CD4-positive, alpha-beta T cell (primary cell): ENCODE data around the gene TMEM151B. TPM values are rescaled to one million over a fixed set of nuclear protein-coding genes. Genes with fewer than 3 reads are reported as not detected.

Experiments
- ATAC-seq: fragments of 200-7000 bp; cut with Tn5 transposase; one replicate; pipeline ENCODE4 v1.10.0; 2022; ENCODE audit warnings: mild to moderate bottlenecking; ENCODE audit not compliant: poor library complexity
- CTCF ChIA-PET: fragments of 350-600 bp; sonication (Branson Sonifier 250); formaldehyde crosslinking; loops from one replicate; lab custom pipeline; 2021; ENCODE audit warnings: antibody characterized with exemption, inconsistent platforms; lab: Charles Lee
- POLR2A ChIA-PET: fragments of 350-600 bp; sonication (Branson Sonifier 250); formaldehyde crosslinking; loops from one replicate; lab custom pipeline; 2021; ENCODE audit warnings: antibody characterized with exemption, inconsistent platforms; lab: Charles Lee
- DNase-seq, 14 experiments: peaks; one replicate each; pipeline ENCODE4 v3.0.0-alpha.2; 2013 to 2020; ENCODE audit warnings: mixed read lengths in 2 of 14
- H3K27ac ChIP-seq, 2 donors: one replicate each; pipeline versions ENCODE4 v1.5.1 to v1.7.0; 2013; ENCODE audit warnings: low read length in 2 of 2, low read depth in 1 of 2, mild to moderate bottlenecking in 1 of 2
- H3K27me3 ChIP-seq, 2 experiments: 1 replicate in 1 of 2; 2 replicates in 1 of 2; pipeline versions ENCODE4 v1.6.1 to v1.7.0; 2013; ENCODE audit warnings: low read length in 2 of 2, control low read depth in 1 of 2, mild to moderate bottlenecking in 1 of 2, moderate library complexity in 1 of 2; ENCODE audit not compliant: insufficient read depth in 2 of 2, control insufficient read depth in 1 of 2
- H3K36me3 ChIP-seq: one replicate; pipeline ENCODE4 v1.6.1; 2013; ENCODE audit warnings: low read length, control low read depth; ENCODE audit not compliant: insufficient read depth
- H3K4me1 ChIP-seq: one replicate; pipeline ENCODE4 v1.6.1; 2013; ENCODE audit warnings: low read length, control low read depth; ENCODE audit not compliant: insufficient read depth
- H3K4me3 ChIP-seq: one replicate; pipeline ENCODE4 v1.5.1; 2013; ENCODE audit warnings: mild to moderate bottlenecking, low read length, moderate library complexity
- H3K9me3 ChIP-seq, 2 experiments: 1 replicate in 1 of 2; 2 replicates in 1 of 2; pipeline versions ENCODE4 v1.6.1 to v1.7.0; 2013; ENCODE audit warnings: low read length in 2 of 2, mild to moderate bottlenecking in 2 of 2, control low read depth in 1 of 2, moderate library complexity in 1 of 2; ENCODE audit not compliant: control insufficient read depth in 1 of 2, insufficient read depth in 1 of 2
- H3K27ac Mint-ChIP-seq: one replicate; pipeline ENCODE4 v1.8.0; 2020; ENCODE audit warnings: mixed read lengths
- H3K27me3 Mint-ChIP-seq: one replicate; pipeline ENCODE4 v1.8.0; 2021; ENCODE audit warnings: mixed read lengths
- H3K36me3 Mint-ChIP-seq: one replicate; pipeline ENCODE4 v1.8.0; 2021; ENCODE audit warnings: low read depth, mixed read lengths
- H3K4me1 Mint-ChIP-seq: one replicate; pipeline ENCODE4 v1.8.0; 2021; ENCODE audit warnings: low read depth, mixed read lengths
- H3K4me3 Mint-ChIP-seq: one replicate; pipeline ENCODE4 v1.8.0; 2020; ENCODE audit warnings: mild to moderate bottlenecking, mixed read lengths
- H3K9me3 Mint-ChIP-seq: one replicate; pipeline ENCODE4 v1.8.0; 2020; ENCODE audit warnings: mixed read lengths
- CTCF ChIP-seq: fragments of 200-600 bp; IDR thresholded peaks from one replicate; pipeline ENCODE4 v1.8.0; 2022; ENCODE audit warnings: antibody characterized with exemption, mild to moderate bottlenecking
- intact Hi-C, 2 experiments: fragments of 100-400 bp; cut with DNase I in 1 of 2; cut with micrococcal nuclease in 1 of 2; formaldehyde crosslinking; loops; one replicate each; pipeline versions ENCODE4 v1.15.1 to v1.9.0; 2023 to 2025; cut with DNase I, micrococcal nuclease
- polyA plus RNA-seq, 2 donors: library from polyadenylated mRNA; unstranded; fragments of 120-200 nt; gene quantifications; one replicate each; pipeline ENCODE4 v1.2.1, GENCODE V29; 2013
- total RNA-seq, 174 experiments: library from RNA in 2 of 174; stranded (reverse) in 2 of 174; gene quantifications; one replicate each; pipeline ENCODE4 v1.2.3 and lab custom pipeline; 2021 to 2026

TMEM151B gene
- total RNA-seq (not detected), total RNA-seq (lab: John Stamatoyannopoulos, UW) (0 to 0.28 (median 0) reads per million in 172 experiments)
- polyA plus RNA-seq (2013, experiment 1 of 2): 0.11 TPM
- 0.38 TPM for polyA plus RNA-seq (2013, experiment 2 of 2)

- no peaks in the 10 kb centered on the region for H3K36me3 ChIP-seq
- Mint-ChIP-seq H3K27ac (no peak within 1 kb of the TSS), H3K27me3 (peaks cover 61% of the 10 kb centered on the region), H3K4me3 (peak within 1 kb of the TSS; percentile 80), H3K4me1 (peaks cover 25% of the 10 kb centered on the region), H3K9me3 (no peaks in the 10 kb centered on the region), H3K36me3 (peaks cover 5% of the 10 kb centered on the region)
- ChIA-PET CTCF (interaction anchor here (1.1 to 4.2 kb wide), 3 partner anchors 16 to 43 kb away, joined by 3 to 25 read pairs (median 5); partner anchors contain the start of gene AARS2), POLR2A (interaction anchor here (1.3 kb wide), 2 partner anchors 23 to 46 kb away, joined by 4 to 6 read pairs; partner anchors contain the start of gene HSP90AB1)
- no peaks in the 10 kb centered on the region for H3K9me3 ChIP-seq
- intact Hi-C loops: loop anchor here (1.0 to 10.0 kb wide), 5 partner anchors 34 to 695 kb away; partner anchors contain the start of genes CDC5L (in 1 of the 2), POLH (in 1 of the 2) and XPO5 (in 1 of the 2)
- no peak within 1 kb of the TSS for H3K4me3 ChIP-seq
- no peak for ATAC-seq
- peaks cover 17% of the 10 kb centered on the region for H3K4me1 ChIP-seq
- H3K27ac ChIP-seq: no peak within 1 kb of the TSS
- no peak for TF ChIP-seq CTCF
- DNase-seq: peak in 3 of 14 experiments; percentile 34 to 51 (median 51)
- peaks cover 47 to 61% of the 10 kb centered on the region in 2 experiments for H3K27me3 ChIP-seq
These were observed at the start of gene TMEM151B for GRCh38 chr6:44269921-44270525. Gene TMEM151B (plus strand): TSS chr6:44270450. CDS start chr6:44270743, 293 bp downstream.

GRCh38 chr6:44220913-44221290 is 49.3 kb upstream of the TMEM151B start:
- H3K27ac ChIP-seq: no peak overlapping the region

More at GRCh38 chr6:44220913-44221290, 49.3 kb upstream of the TMEM151B start:
- Histone ChIP-seq H3K4me1 (peaks cover 38% of the 10 kb centered on the region), H3K27me3 (peaks cover 4 to 7% of the 10 kb centered on the region in 2 experiments), H3K4me3 (no peak overlapping the region), H3K36me3 (no peaks in the 10 kb centered on the region), H3K9me3 (peaks cover 0 to 3% of the 10 kb centered on the region in 2 experiments)
- ATAC-seq: no peak
- peaks cover 36% of the 10 kb centered on the region for H3K4me1 Mint-ChIP-seq
- intact Hi-C loops: loop anchor here (1.0 to 10.0 kb wide), 3 partner anchors 17 to 586 kb away; partner anchors contain the start of genes SLC35B2 (in 2 of the 2) and MAD2L1BP (in 1 of the 2)
- POLR2A ChIA-PET: interaction anchor here (2.5 to 5.8 kb wide), 2 partner anchors 17 to 25 kb away, joined by 8 to 62 read pairs; partner anchors contain the start of gene HSP90AB1
- no peak for DNase-seq
- H3K27ac Mint-ChIP-seq: no peak overlapping the region
- H3K9me3 Mint-ChIP-seq: no peaks in the 10 kb centered on the region
- CTCF ChIA-PET: interaction anchor here (0.6 to 1.2 kb wide), 7 partner anchors 8 to 84 kb away, joined by 3 to 12 read pairs (median 3); partner anchors contain the start of genes HSP90AB1 and SLC35B2
- peak overlapping the region; percentile 77 for H3K4me3 Mint-ChIP-seq
- no peak for TF ChIP-seq CTCF
- no peaks in the 10 kb centered on the region for H3K36me3 Mint-ChIP-seq
- H3K27me3 Mint-ChIP-seq: no peaks in the 10 kb centered on the region
